HepG2 (cell line): ENCODE results near the gene OVOL3. TPM values are rescaled to one million over a fixed set of nuclear protein-coding genes. Genes with fewer than 3 reads are reported as not detected.

Experiments
- ATAC-seq: fragments of 200-7000 bp; cut with Tn5 transposase; 3 replicates; pipeline ENCODE4 v1.9.1; 2020; ENCODE audit warnings: mild to moderate bottlenecking, moderate library complexity
- BruUV-seq: library from RNA; stranded (reverse); fragments of 400-500 nt; replicated peaks from 2 replicates; lab custom pipeline; 2021; lab: Mats Ljungman, UMichigan
- CTCF ChIA-PET: fragments of 300-600 bp; formaldehyde crosslinking; extraction: SDS; loops from one replicate; lab custom pipeline; 2021; ENCODE audit warnings: low total read pairs, inconsistent platforms, low intra/inter-chr PET ratio; lab: Yijun Ruan, JAX
- POLR2A ChIA-PET: fragments of 350-600 bp; sonication (Branson Sonifier 250); formaldehyde crosslinking; loops from one replicate; lab custom pipeline; 2020; ENCODE audit warnings: antibody characterized with exemption, inconsistent platforms; lab: Yijun Ruan, JAX
- DNase-seq: peaks from one replicate; pipeline ENCODE4 v3.0.0-alpha.2; 2015; ENCODE audit warnings: low spot score
- FAIRE-seq: peaks from 3 replicates; lab custom pipeline; 2011; peaks lifted over from hg19 to GRCh38; lab: Jason Lieb, UNC
- H2AFZ ChIP-seq: one replicate; pipeline ENCODE4 v1.6.1; 2011; ENCODE audit warnings: low read length, inconsistent platforms
- H3K27ac ChIP-seq: fragments of 300-600 bp; 3 replicates; pipeline ENCODE4 v1.8.0; 2011; ENCODE audit warnings: mixed run types, mild to moderate bottlenecking, mixed read lengths, low read length, inconsistent platforms; ENCODE audit not compliant: insufficient read depth; ENCODE audit errors: extremely low read length
- H3K27me3 ChIP-seq, 2 experiments: fragments of 200-600 bp in 1 of 2; 2 replicates in 1 of 2; 3 replicates in 1 of 2; pipeline versions ENCODE4 v1.6.0 to v1.8.0; 2011; ENCODE audit warnings: low read length in 2 of 2, mild to moderate bottlenecking in 2 of 2, moderate library complexity in 2 of 2, inconsistent platforms in 1 of 2; ENCODE audit not compliant: insufficient read depth in 2 of 2, control insufficient read depth in 1 of 2
- H3K36me3 ChIP-seq, 2 experiments: fragments of 200-600 bp in 1 of 2; replicated peaks in 1 of 2; 2 replicates in 1 of 2; 3 replicates in 1 of 2; pipeline versions ENCODE4 v1.5.1 to v1.8.0; 2011; ENCODE audit warnings: low read length in 2 of 2, inconsistent platforms in 1 of 2; ENCODE audit not compliant: insufficient read depth in 2 of 2, control insufficient read depth in 1 of 2
- H3K4me1 ChIP-seq: 2 replicates; pipeline ENCODE4 v1.5.1; 2012; ENCODE audit warnings: low read length, inconsistent platforms; ENCODE audit not compliant: insufficient read depth
- H3K4me2 ChIP-seq: 2 replicates; pipeline ENCODE4 v1.6.0; 2011; ENCODE audit warnings: low read depth, low read length, inconsistent platforms
- H3K4me3 ChIP-seq, 3 experiments: fragments of 200-600 bp in 1 of 3; sonication (generic), shearing (Covaris generic) in 1 of 3; replicated peaks in 1 of 3; 2 replicates each; pipeline ENCODE4 v1.5.1; 2011 to 2016; ENCODE audit warnings: low read length in 3 of 3, inconsistent platforms in 2 of 3, low read depth in 2 of 3, mild to moderate bottlenecking in 2 of 3, control low read depth in 1 of 3, mixed read lengths in 1 of 3; ENCODE audit not compliant: insufficient read depth in 1 of 3
- H3K79me2 ChIP-seq: one replicate; pipeline ENCODE4 v1.6.1; 2011; ENCODE audit warnings: low read length, inconsistent platforms; ENCODE audit not compliant: insufficient read depth
- H3K9ac ChIP-seq: 2 replicates; pipeline ENCODE4 v1.6.0; 2011; ENCODE audit warnings: mild to moderate bottlenecking, low read depth, low read length, inconsistent platforms; ENCODE audit not compliant: insufficient read depth
- H3K9me3 ChIP-seq: 2 replicates; pipeline ENCODE4 v1.5.1; 2012; ENCODE audit warnings: mild to moderate bottlenecking, low read length
- H4K20me1 ChIP-seq: 2 replicates; pipeline ENCODE4 v1.6.0; 2011; ENCODE audit warnings: inconsistent platforms, mild to moderate bottlenecking, low read length, moderate library complexity; ENCODE audit not compliant: insufficient read depth
- ATF5 ChIP-seq: sonication (generic); formaldehyde crosslinking; IDR thresholded peaks from 2 replicates; pipeline ENCODE4 v1.4.0; 2020; ENCODE audit warnings: mild to moderate bottlenecking, low read depth, missing genetic modification reagents
- CENPBD1 ChIP-seq: sonication (generic); formaldehyde crosslinking; IDR thresholded peaks from 2 replicates; pipeline ENCODE4 v1.8.0; 2022; ENCODE audit warnings: missing genetic modification reagents, low read depth, mild to moderate bottlenecking, borderline replicate concordance
- GZF1 ChIP-seq: sonication (generic); formaldehyde crosslinking; IDR thresholded peaks from 2 replicates; pipeline ENCODE4 v1.5.1; 2020; ENCODE audit warnings: mild to moderate bottlenecking, missing genetic modification reagents
- MAZ ChIP-seq, 2 experiments: sonication (generic) in 1 of 2; formaldehyde crosslinking in 1 of 2; IDR thresholded peaks; 2 replicates each; pipeline versions ENCODE4 v1.5.0 to v1.6.1; 2012 to 2020; ENCODE audit warnings: low read depth in 2 of 2, mild to moderate bottlenecking in 2 of 2, borderline replicate concordance in 1 of 2, improper control_type of control experiment in 1 of 2, low read length in 1 of 2, missing genetic modification reagents in 1 of 2, moderate library complexity in 1 of 2
- NAIF1 ChIP-seq: sonication (generic); formaldehyde crosslinking; IDR thresholded peaks from 2 replicates; pipeline ENCODE4 v1.5.0; 2020; ENCODE audit warnings: mild to moderate bottlenecking, missing genetic modification reagents, borderline replicate concordance
- RAD21 ChIP-seq: fragments of 450-650 bp; formaldehyde crosslinking; IDR thresholded peaks from 2 replicates; pipeline ENCODE4 v1.5.0; 2020; ENCODE audit warnings: mild to moderate bottlenecking
- RBFOX2 ChIP-seq: fragments of 200-400 bp; formaldehyde crosslinking; IDR thresholded peaks from 2 replicates; pipeline ENCODE4 v1.6.1; 2017; ENCODE audit warnings: low read depth, mild to moderate bottlenecking, low read length
- YY1 ChIP-seq: IDR thresholded peaks from 2 replicates; pipeline ENCODE4 v1.6.1; 2011; ENCODE audit warnings: low read length, low read depth, moderate library complexity, mild to moderate bottlenecking; ENCODE audit not compliant: insufficient read depth, insufficient replicate concordance
- ZFY ChIP-seq: sonication (generic); formaldehyde crosslinking; IDR thresholded peaks from 2 replicates; pipeline ENCODE4 v1.4.0; 2020; ENCODE audit warnings: missing genetic modification reagents
- ZNF414 ChIP-seq: sonication (generic); formaldehyde crosslinking; IDR thresholded peaks from 2 replicates; pipeline ENCODE4 v1.5.0; 2020; ENCODE audit warnings: missing genetic modification reagents
- WGBS: methylation state at CpG from one replicate; pipeline ENCODE4 v1.1.6; 2017; ENCODE audit warnings: low lambda C conversion rate; 5-methylcytosine and 5-hydroxymethylcytosine counted together
- in situ Hi-C: cut with HindIII; loops from 2 replicates; pipeline ENCODE4 v1.10.0; 2017; ENCODE audit warnings: low pct_unique_long_range_greater_than_20kb; ENCODE audit not compliant: extremely low pct_ligation_motif_present
- intact Hi-C: fragments of 100-400 bp; cut with micrococcal nuclease; formaldehyde crosslinking; loops from one replicate; pipeline ENCODE4 v1.10.0; 2022; ENCODE audit not compliant: unreplicated experiment
- polyA plus RNA-seq, 8 experiments: library from polyadenylated mRNA; depleted of rRNA in 3 of 8; stranded (reverse) in 7 of 8; unstranded in 1 of 8; fragments of >200 nt; fragmentation: Illumina TruSeq in 4 of 8; extraction: Trizol in 4 of 8; gene quantifications; 2 replicates each; pipeline versions ENCODE4 v1.2.1 to v1.2.3, GENCODE V29; 2011 to 2016; ENCODE audit warnings: low read depth in 4 of 8, missing spikeins in 1 of 8, mixed read lengths in 1 of 8; ENCODE audit not compliant: insufficient read depth in 1 of 8
- total RNA-seq, 5 experiments: library from RNA; depleted of rRNA; stranded (reverse); fragments of >200 nt; fragmentation: Illumina TruSeq; extraction: Trizol; gene quantifications; 2 replicates each; pipeline ENCODE4 v1.2.3, GENCODE V29; 2016; ENCODE audit warnings: low read depth in 1 of 5
- TF ChIP-seq, protein P1 (sequence below): sonication (generic); formaldehyde crosslinking; IDR thresholded peaks from 2 replicates; pipeline ENCODE4 v1.8.0; 2023; ENCODE audit warnings: mild to moderate bottlenecking, missing genetic modification reagents
- TF ChIP-seq, protein P2 (sequence below): sonication (generic); formaldehyde crosslinking; IDR thresholded peaks from 2 replicates; pipeline ENCODE4 v1.8.0; 2022; ENCODE audit warnings: low read depth, missing genetic modification reagents
- TF ChIP-seq, protein P3 (sequence below): sonication (generic); formaldehyde crosslinking; IDR thresholded peaks from 2 replicates; pipeline ENCODE4 v1.4.0; 2020; ENCODE audit warnings: mild to moderate bottlenecking, missing genetic modification reagents, borderline replicate concordance

The OVOL3 gene
- total and polyA plus RNA-seq, 2 of the 13 experiments (the other 11 are each of a cell fraction or from before 2014, with no cell fraction given) = not detected

GRCh38 chr19:36115453-36116343, 4.8 kb downstream of the OVOL3 start, which contains the start of gene TBCB:
TSS of gene TBCB (plus strand) at chr19:36115468. CDS start at chr19:36115561, 93 bp downstream.
- ChIA-PET CTCF (no interaction called here), POLR2A (interaction anchor here (0.6 to 2.3 kb wide), 20 partner anchors 9 to 373 kb away, joined by 3 to 33 read pairs (median 4); partner anchors contain the start of genes CAPNS1, SYNE4, THAP8 and ZNF146)
- Histone ChIP-seq H4K20me1 (no peaks in the 10 kb centered on the region), H2AFZ (no peak within 1 kb of the TSS), H3K4me3 (peak within 1 kb of the TSS; percentile 72 to 93 (median 88)), H3K4me1 (peaks cover 52% of the 10 kb centered on the region), H3K79me2 (peaks cover 30% of the 10 kb centered on the region), H3K27ac (peak within 1 kb of the TSS; percentile 77), H3K36me3 (peaks cover 10 to 15% of the 10 kb centered on the region in 2 experiments; a peak in 2 of 5 replicates), H3K4me2 (peak within 1 kb of the TSS; percentile 94), H3K9me3 (no peaks in the 10 kb centered on the region), H3K9ac (peak within 1 kb of the TSS; percentile 88), H3K27me3 (no peaks in the 10 kb centered on the region; a peak in 1 of 5 replicates)
- intact Hi-C loops (loop anchor here (1.0 to 2.0 kb wide), 2 partner anchors 25 to 61 kb away; partner anchors contain the start of genes CAPNS1, THAP8 and WDR62), in situ Hi-C loops (no loop called here)
- ATAC-seq = peak; percentile 21
- DNase-seq = peak; percentile 25
- 4% methylated on average over 23 of the region's 59 CpGs for WGBS
- TSS peak; percentile 65 for BruUV-seq
- no peak for FAIRE-seq
- TF ChIP-seq CENPBD1 (CRISPR knock-in tag) = no peak
- TF ChIP-seq, protein P1, sequence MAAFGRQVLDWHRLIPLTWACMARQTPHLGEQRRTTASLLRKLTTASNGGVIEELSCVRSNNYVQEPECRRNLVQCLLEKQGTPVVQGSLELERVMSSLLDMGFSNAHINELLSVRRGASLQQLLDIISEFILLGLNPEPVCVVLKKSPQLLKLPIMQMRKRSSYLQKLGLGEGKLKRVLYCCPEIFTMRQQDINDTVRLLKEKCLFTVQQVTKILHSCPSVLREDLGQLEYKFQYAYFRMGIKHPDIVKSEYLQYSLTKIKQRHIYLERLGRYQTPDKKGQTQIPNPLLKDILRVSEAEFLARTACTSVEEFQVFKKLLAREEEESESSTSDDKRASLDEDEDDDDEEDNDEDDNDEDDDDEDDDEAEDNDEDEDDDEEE (CRISPR knock-in tag) = no peak
- no peak for TF ChIP-seq ATF5 (CRISPR knock-in tag)
- TF ChIP-seq MAZ (IDR thresholded peaks at IDR 0.05; ENCODE audit: borderline replicate concordance, low read depth, low read length) = 0 out of 2 replicates have a peak, but pooled peaks have one; percentile 7
- no peak; the same call in 1 of the 2 replicates for TF ChIP-seq MAZ (CRISPR knock-in tag; IDR thresholded peaks at IDR 0.05; ENCODE audit: low read depth)
- TF ChIP-seq GZF1 (CRISPR knock-in tag) = peak; percentile 46; the same call in 1 of the 2 replicates
- TF ChIP-seq NAIF1 (CRISPR knock-in tag) = peak; percentile 7; the same call in 1 of the 2 replicates
- TF ChIP-seq YY1 = peak; percentile 70
- peak; percentile 87 for TF ChIP-seq RBFOX2
- TF ChIP-seq, protein P2, sequence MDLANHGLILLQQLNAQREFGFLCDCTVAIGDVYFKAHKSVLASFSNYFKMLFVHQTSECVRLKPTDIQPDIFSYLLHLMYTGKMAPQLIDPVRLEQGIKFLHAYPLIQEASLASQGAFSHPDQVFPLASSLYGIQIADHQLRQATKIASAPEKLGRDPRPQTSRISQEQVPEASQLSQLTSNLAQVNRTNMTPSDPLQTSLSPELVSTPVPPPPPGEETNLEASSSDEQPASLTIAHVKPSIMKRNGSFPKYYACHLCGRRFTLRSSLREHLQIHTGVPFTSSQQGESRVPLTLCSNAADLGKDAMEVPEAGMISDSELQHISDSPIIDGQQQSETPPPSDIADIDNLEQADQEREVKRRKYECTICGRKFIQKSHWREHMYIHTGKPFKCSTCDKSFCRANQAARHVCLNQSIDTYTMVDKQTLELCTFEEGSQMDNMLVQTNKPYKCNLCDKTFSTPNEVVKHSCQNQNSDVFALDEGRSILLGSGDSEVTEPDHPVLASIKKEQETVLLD = peak; percentile 18; the same call in 1 of the 2 replicates
- TF ChIP-seq, protein P3, sequence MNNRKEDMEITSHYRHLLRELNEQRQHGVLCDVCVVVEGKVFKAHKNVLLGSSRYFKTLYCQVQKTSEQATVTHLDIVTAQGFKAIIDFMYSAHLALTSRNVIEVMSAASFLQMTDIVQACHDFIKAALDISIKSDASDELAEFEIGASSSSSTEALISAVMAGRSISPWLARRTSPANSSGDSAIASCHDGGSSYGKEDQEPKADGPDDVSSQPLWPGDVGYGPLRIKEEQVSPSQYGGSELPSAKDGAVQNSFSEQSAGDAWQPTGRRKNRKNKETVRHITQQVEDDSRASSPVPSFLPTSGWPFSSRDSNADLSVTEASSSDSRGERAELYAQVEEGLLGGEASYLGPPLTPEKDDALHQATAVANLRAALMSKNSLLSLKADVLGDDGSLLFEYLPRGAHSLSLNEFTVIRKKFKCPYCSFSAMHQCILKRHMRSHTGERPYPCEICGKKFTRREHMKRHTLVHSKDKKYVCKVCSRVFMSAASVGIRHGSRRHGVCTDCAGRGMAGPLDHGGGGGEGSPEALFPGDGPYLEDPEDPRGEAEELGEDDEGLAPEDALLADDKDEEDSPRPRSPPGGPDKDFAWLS (CRISPR knock-in tag) = no peak
- TF ChIP-seq RAD21 = no peak
- TF ChIP-seq ZFY = no peak
- peak; percentile 80 for TF ChIP-seq ZNF414 (CRISPR knock-in tag)
